HG03342 (cell line): ENCODE measurements around the gene LTBP1.

Experiments used
- ATAC-seq: cut with Tn5 transposase; IDR thresholded peaks from one replicate; pipeline ENCODE4 v1.9.1; 2021; ENCODE audit warnings: mild to moderate bottlenecking, moderate library complexity; ENCODE audit not compliant: unreplicated experiment

The LTBP1 gene

DNA sequence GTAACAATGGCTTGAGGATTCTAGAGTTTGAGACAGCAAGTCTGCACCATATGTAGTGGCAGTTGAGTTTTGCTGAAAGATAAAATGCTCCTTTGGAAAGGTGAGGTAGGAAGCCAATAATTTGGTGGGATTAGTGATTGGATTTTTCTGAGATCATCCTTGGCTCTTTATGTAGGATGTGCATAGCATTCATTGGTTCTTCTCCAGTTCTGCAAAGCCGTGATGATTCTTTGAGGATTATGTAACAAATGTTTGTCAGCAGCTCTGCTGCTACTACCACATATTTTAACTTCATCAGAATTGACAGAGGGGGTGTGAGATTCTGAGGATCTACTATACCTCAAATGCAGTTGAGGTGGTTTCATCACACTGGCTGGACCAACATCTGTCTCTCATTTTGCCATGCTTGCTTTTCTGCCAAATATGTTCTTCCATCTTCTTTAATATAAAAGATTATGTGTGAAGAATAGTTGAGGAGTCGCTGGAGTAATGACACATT is 340.8 kb downstream of the LTBP1 start:
- no peak for ATAC-seq

DNA sequence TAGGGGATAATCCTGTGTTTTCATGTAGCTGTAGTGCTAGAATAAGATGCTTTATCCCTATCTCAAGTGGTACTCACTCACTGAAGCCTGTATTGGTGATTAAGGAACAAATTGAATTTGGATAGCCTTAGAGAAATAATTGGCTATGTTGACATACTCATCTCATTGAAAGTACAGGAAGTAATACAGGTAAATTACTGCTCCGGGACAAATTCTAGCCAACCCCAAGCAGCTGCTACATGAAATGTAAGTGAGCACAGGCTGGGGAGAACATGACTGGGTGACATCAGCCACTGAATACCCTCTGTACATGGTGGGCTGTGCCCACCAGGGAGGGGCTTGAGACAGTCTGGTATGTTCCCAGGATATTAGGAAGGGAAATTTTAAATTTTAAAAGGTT is 341.3 kb downstream of the LTBP1 start:
- ATAC-seq = no peak

DNA sequence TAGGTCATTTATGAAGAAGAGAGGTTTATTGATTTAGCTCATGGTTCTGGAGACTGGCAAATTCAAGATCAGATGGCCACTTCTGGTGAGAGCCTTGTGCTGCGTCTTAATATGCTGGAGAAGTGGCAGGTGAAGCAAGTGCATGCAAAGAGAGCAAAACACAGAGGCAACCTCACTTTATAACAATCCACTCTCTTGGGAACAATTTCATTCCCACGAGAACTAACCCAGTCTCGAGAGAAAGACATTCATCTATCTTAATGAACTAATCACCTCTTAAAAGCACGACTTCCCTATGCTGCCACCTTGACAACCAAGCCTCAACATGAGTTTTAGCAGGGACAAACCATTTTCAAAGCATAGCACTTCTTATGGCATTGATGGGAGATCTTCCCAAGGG is 343.2 kb downstream of the LTBP1 start:
- ATAC-seq = no peak

DNA sequence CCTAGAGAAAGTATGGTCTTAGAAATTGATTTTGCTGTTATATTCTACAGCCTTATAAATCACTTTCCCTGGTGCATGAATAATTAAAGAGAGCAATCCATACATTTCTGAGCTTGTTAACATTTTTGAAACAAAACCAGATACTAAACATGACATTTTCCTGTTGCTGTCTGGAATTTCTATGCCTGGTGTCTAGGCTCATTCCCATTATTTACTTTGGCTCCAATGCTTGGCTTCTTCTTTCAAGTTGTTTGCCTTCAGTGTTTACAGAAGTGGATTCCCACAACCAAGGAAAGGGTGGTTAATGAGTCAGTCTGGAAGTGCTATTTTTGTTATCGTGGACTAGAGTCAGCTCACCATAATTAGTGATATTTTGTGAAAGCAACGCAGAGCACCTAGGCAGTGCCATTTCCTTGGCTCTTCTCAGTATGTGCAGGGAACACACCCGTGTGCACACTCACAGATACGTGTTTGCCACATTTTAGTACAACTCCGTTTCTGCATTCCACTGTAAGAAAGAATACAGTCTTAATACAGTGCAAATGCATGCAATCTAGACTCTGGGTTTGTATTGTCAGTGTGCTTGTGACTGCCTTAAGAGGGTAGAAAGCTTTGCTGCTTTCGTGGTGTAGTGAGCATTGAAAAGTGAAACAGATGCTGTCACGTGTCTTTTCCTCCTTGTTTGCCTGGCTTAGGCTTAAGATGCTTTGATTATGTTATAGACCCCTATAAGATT is 344.7 kb downstream of the LTBP1 start:
- no peak for ATAC-seq

DNA sequence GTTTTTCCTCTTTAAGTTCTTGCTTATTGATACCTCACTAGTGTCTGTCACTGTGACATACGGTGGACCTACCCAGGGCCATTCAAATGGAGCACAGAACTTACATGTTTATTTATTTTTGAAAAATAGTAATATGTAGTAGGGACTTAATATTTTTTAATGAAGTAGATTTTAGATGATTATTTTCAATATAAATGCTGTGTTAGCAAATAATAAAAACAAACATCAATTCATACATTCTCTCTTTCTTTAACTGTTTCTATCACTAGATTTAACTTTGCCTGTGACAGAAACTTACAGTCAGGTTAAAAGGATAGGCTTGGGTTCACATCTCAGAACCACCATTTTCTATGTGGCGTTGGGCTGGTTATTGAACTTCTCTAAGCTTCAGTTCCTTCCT is 345.3 kb downstream of the LTBP1 start:
- ATAC-seq = no peak

DNA sequence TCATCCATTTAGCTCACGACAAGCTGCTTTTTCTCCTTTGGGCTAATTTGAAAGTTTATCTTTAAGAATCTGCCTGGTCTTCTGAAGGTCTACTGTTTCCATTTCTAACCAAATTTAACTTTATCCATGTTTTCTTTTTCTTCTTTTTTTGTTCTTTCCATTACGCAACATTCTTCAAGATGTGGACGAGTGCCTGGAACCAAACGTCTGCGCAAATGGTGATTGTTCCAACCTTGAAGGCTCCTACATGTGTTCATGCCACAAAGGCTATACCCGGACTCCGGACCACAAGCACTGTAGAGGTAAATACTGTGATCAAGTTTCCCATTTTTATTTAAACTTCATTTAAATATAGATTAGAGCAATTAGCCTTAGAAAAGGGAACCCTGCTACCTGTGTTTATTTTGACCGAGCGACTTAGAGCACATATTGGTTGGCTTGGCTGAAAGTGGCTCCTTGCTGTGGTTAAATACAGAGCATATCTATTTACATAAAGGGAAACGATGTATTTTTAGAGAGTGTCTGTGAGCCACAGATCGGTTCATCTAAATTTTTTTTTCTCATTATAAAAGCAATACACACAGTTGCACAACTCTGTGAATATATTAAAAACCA is 346.3 kb downstream of the LTBP1 start:
- no peak for ATAC-seq

DNA sequence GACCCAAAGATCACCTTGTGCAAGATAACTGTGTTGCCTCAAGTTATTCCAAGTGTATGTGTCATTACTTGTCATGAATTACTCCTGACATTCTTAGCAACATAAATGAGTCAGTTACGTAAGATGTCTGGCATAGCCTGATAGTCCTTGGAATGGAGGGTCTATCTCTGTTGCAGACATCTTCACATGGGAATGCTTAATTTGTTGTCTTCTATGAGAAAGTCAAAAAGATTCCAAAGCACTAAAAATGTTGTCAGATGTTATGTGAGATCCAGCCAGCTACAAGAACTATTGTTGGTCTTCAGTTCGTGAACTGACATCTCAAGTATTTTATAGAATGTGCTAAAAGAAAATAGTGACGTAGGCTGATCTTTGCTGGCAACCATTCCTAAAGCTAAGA is 351.5 kb downstream of the LTBP1 start:
- no peak for ATAC-seq

DNA sequence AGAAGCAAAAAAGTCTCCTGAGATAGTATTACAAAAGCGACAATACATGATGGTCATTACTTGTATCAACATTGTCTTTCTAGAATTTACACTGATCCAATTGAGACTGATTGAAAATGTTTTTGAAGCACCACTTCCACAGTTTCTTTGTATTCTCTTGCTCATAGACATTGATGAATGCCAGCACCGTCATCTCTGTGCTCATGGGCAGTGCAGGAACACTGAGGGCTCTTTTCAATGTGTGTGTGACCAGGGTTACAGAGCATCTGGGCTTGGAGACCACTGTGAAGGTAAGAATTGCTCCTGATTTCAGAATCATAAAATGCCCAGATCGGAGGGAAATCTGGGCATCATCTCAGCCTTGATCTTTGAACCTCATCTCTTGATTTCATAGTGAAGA is 354.6 kb downstream of the LTBP1 start:
- ATAC-seq = no peak

DNA sequence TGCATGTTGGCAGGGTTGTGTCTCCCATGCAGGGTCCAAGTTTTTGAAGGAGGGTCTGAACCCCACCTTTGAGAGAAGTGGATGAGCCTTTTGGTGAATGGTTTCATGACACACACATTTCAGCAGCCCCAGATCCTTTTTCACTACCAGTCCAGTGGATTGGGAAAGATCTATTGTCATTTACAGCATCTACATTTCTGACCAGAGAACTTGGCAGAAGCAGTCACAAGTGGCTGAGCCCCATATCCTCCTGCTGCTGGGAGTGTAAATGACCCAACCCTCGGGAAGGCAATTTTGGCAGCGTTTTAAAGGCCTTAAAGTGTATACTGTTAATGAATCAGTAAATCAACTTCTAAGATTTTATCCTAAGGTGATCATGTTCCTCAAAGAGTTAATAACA is 355.6 kb downstream of the LTBP1 start:
- no peak for ATAC-seq

DNA sequence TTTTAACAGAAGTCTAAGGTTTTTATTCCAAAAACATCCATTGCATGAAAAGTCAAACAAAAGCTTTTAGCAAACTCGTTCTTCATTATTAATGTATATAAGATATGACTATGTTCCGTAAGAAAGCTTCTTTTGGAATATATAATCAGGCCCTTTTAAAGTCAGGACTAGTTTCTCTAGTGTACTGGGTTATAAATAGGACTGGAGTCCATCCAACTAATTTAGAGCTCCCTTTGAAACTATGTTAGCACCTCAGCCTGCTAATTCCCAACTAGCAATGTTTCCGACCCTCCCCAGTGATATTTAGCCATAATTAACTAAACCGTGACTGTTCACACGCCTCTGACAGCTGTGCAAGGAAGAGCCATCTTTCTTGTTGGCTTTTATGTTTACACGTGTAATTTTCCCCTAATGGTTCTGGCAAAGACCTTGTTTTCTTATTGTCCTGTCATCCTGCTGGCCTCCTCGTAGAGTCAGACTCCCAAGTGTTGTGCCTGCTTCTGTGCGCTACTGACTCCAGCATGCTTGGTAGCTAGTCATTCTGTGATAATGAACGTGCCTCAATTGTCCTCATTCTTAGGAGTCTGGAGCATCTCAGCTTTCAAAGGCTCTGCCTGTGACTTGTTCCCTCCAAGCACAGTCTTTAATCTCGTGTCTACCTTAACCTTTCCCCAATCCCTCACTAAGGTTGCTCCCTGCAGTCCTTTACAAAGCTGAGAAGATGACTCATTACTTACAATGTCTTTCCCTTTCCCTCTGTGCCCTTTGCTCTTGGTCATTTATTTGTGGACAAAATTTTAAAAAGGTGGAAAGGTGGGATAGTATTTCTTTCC is 357.5 kb downstream of the LTBP1 start:
- ATAC-seq = no peak

DNA sequence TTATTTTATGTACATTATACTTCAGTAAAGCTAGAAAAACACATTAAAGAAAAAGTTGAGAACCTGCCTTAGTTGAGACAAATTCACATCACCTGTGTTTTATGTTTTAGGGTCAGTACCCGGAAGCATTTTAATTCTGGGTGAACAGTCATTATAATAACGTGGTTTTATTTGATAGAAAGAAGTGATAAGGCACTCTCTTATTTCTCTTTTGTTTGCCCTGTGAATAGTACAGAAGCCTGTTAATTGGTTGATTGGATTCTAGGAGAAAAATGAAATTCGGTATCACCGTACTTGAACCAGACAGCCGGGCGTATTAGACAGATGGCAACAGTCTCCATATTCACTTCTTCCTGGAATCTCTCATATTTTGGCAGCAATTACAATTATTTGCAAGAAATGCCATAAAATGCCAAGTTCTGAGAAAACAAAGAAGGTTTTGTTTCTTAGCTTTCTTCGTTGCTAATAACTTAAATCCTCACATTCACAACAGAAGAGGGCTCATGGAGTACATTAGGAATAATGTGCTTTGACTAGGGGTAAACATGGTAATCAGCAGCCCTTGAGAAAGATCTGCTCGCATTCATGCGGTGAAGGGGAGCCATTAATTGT is 361.0 kb downstream of the LTBP1 start:
- no peak for ATAC-seq

DNA sequence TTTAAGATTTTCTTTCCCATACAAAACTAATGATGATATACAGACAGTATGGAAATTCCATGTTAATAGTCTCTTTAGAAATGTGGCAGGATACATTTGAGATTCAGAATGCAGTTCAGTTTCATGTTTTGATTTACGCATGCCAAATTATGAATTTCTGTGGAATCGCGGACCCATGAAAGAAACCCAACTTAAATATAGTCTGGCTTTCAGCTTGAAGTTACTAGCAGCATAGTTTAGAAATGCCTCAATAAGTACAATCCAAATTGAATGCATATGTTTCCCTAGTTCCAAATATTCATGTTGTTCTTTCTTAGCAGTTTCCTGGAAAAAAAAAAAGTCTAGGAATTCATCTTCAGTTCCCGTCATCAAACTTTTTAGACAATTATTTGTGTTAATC is 365.6 kb downstream of the LTBP1 start:
- ATAC-seq = no peak

DNA sequence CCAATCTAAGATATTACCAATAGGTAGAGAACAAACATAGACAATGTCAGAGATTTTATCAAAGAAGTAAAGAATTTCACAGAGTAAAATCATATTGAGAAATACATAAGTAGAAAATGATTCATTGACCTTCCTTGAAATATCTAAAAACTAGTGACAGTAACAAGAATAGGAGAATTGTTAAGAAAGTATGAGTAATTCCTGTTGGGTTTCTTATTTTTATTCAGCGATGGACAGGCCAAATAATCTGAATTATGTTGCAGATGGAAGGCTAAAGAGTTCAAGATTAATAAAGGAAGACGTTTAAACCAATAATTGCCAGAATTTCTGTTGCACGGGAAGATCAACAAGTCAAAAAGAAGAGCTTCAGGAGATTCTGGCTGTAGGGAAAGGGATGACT is 366.3 kb downstream of the LTBP1 start:
- ATAC-seq = no peak

DNA sequence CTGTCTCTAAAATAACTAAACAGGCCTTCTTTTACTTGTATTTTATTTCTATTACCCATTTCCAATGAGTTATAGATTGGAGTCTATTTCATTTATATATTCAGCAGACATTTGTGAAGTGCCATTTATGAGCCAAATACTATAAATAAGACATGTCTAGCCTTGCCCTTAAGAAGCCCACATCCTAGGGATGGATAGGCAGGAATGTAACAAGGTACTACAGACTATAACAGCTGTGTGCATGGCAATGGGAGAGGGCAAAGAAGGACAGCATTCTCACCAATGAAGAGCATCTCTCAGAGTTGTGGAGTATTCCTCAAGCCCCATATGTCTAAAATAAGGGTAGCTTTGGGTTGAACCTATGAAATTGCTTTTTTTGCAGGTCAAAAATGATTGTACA is 367.8 kb downstream of the LTBP1 start:
- no peak for ATAC-seq

DNA sequence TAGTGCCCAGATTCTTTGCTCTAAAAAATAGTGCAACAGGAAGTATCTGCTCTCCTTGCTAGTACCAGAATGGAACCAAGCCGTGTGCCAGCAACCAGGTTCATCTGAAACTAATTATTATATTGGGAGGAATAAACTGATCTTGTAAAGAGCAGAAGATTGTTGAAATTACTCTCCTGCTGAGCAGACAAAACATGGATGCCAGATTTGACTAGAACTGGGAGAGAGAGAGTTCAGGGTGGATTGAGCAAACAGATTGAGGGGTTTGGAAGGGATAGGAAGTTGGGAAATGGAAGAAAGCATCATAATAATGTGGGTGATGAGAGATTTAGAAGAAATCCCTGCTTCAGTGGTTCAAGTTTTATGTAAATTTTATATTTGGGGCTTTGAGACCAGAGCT is 369.6 kb downstream of the LTBP1 start:
- no peak for ATAC-seq

DNA sequence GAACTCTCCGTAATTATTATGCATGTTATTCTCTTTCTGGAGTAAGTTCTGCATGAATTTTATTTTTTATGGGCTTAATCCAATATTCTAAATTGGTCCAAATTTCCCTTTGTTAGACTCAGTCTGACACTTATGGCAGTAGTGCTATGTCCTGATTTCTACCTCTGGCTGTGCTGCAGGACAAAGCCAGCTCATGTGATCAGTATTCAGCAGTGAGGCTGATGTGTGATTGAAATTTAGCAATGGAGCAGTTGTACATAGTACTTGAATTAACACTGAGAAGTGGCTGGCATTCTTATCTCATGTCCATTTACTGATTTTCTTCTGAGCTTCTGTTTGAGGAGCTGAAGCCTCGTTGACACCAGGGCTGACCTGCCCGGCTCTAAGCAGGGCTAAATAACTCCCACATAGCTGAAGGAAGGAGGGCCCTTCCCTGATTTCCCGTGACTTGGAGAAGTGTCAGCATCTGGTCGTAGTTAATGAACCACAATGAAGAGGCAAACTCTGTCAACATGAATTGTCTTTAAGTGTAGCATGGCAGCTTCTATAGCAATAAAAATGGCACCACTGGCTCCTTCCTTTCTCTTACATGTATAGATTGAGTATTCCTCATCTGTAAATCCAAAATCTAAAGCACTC is 370.7 kb downstream of the LTBP1 start:
- ATAC-seq = no peak

DNA sequence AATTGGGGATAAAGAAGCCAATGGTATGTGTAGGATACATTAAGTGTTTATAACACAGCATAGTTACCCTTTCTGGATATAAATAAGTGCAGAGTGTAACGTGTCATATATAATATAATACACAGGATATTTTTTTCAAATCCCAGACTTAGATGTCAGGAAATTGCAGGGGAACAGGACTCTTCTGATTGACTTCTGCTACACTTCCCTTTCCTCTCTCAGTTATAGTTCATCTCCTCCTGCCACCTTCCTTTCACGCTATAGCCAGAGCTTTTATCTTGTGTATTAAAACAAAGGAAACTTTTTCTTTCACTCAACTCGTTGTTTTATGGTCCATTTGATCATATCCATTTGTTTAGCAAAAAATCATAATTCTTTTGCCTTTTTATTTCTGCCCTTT is 371.7 kb downstream of the LTBP1 start:
- ATAC-seq = no peak

DNA sequence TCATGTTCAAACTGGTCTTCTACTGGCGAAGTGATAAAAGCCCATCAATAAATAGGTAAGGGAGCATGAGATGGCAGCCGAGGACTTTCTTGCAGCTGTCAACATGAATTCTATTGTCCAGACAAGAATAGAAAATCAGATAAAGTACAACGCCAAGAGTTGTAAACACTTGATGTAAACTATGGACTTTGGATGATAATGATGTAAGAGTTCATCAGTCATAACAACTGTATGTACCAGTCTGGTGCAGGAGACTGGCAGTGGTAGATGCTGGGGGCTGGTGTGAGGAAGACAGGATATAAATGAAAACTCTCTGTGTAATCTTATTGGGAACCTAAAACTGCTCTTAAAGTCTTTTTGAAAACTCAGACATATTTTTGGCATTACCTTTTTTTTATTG is 373.8 kb downstream of the LTBP1 start:
- ATAC-seq = no peak

DNA sequence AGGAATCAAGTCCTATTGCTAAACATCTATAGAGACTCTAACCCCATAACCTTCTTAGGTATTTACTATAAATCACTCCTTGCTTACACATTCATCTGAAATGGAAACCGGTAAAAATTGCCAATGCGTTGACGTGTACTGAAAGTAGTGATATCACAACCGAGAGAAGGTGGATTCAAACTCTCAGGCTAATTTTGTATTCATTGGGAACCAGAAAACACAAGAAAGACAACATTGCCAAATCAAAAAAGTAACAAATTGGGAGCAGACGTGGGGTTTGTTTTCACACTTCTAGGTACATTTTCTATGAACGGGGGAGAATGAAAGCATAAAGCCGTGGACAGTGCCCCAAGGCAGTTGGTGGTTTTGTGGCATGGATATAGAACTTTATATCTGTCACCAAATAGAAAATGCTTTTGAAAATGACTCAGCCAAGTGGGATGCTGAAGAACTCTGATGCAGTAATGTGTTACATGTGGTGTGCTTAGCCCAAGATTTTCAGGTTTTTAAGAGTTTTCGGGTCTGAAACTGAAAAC is 374.6 kb downstream of the LTBP1 start:
- no peak for ATAC-seq

DNA sequence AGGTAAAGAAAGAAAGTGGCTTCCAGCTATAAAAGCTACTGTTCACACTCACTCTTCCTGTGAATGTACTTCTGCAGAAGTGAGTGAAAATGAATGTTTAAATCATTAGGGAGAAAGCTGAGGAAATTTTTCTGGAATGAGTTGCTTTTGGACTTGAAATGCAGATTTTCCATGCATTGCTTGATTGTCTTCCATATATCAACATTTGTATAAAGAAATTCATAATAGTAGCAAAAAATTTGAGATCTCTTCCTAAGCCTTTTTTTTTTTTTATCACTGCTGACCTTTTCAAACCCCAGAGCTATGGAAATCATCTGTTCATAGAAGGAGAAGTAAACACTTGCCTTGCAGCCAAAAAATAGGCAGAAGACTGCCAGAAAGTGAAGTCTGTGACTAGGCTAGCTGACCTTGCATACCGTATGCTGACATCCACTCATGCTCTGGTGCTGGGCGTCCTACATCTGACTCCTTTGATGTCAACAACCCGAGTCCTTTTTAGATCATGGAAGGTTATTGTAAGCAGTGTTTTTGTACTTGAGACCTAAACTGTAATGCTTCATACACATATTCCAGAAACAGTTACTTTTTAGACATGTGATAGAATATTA is 375.2 kb downstream of the LTBP1 start:
- ATAC-seq = no peak
